Fibroblast of the conjunctiva (primary cell): ENCODE data around the gene CD8A.

ENCODE experiments used
- DNase-seq: peaks from one replicate; pipeline ENCODE4 v3.0.0-alpha.2; 2010; ENCODE audit warnings: low read depth

Gene CD8A

GRCh38 chr2:86808315-86809161 lies 17.8 kb upstream of the CD8A start:
- peak; percentile 63 for DNase-seq

- DNase-seq: no peak
These were observed 17.0 kb upstream of the CD8A start for GRCh38 chr2:86807468-86808275.

GRCh38 chr2:86807133-86807467 lies 16.4 kb upstream of the CD8A start:
- no peak for DNase-seq

GRCh38 chr2:86806059-86806857 lies 15.5 kb upstream of the CD8A start:
- DNase-seq: no peak

GRCh38 chr2:86800856-86801567 lies 10.3 kb upstream of the CD8A start:
- DNase-seq: no peak

GRCh38 chr2:86794861-86795260 lies 4.1 kb upstream of the CD8A start:
- DNase-seq: no peak

- no peak for DNase-seq
These were observed 3.0 kb upstream of the CD8A start for GRCh38 chr2:86793752-86794151.

- no peak for DNase-seq
These were observed 860 bp upstream of the CD8A start for GRCh38 chr2:86791573-86791972.

- no peak for DNase-seq
These were observed 508 bp downstream of the CD8A start for GRCh38 chr2:86790134-86790675.

- no peak for DNase-seq
These were observed 1.0 kb downstream of the CD8A start for GRCh38 chr2:86789687-86790133.

- no peak for DNase-seq
These were observed 1.6 kb downstream of the CD8A start for GRCh38 chr2:86788881-86789686.

GRCh38 chr2:86788165-86788564 lies 2.5 kb downstream of the CD8A start:
- no peak for DNase-seq

- no peak for DNase-seq
These were observed 3.0 kb downstream of the CD8A start for GRCh38 chr2:86787736-86788135.

- no peak for DNase-seq
These were observed 4.6 kb downstream of the CD8A start for GRCh38 chr2:86786001-86786536.

GRCh38 chr2:86785456-86785855 lies 5.3 kb downstream of the CD8A start:
- DNase-seq: no peak

GRCh38 chr2:86783615-86784339 lies 6.9 kb downstream of the CD8A start:
- DNase-seq: no peak

GRCh38 chr2:86782748-86783147 lies 8.0 kb downstream of the CD8A start:
- DNase-seq: no peak

- no peak for DNase-seq
These were observed 9.3 kb downstream of the CD8A start for GRCh38 chr2:86781363-86781762.

- DNase-seq: no peak
These were observed 10.7 kb downstream of the CD8A start for GRCh38 chr2:86779971-86780370.

- DNase-seq: no peak
These were observed 11.8 kb downstream of the CD8A start for GRCh38 chr2:86778957-86779356.
